Lung microvascular endothelial cell (primary cell): ENCODE measurements around the gene BCAT1. TPM values are rescaled to one million over a fixed set of nuclear protein-coding genes. Genes with fewer than 3 reads are reported as not detected.
"Not testable (repeated sequence)": the region's sequence is repeated elsewhere in the genome, so short reads cannot be mapped to it uniquely, and the experiment has no call there.

Source experiments
- DNase-seq, 2 donors: peaks; one replicate each; pipeline versions ENCODE4 v3.0.0 to v3.0.0-alpha.2; 2010; ENCODE audit warnings: low read depth in 2 of 2
- total RNA-seq: library from RNA; depleted of rRNA; stranded (reverse); fragments of >200 nt; gene quantifications from 2 replicates; pipeline ENCODE4 v1.2.1, GENCODE V29; 2014

The BCAT1 gene
- total RNA-seq, 1 donor from 2014 or later: 68.3 TPM

- DNase-seq: peak; percentile 75
Measured at GRCh38 chr12:24960222-24960855, 11.4 kb upstream of the BCAT1 start.

DNA sequence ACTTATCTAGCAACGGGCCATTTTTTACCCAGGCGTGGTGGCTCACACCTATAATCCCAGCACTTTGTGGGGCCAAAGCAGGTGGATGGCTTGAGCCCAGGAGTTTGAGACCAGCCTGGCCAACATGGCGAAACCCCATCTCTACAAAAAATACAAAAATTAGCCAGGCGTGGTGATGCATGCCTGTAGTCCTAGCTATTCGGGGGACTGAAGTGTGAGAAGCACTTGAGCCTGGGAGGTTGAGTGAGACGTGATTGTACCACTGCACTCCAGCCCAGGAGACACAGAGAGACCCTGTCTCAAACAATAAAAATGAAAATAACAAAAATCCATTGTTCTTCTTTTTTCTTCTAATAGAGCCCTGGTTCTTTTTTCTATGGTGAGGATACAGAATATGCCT lies 7.5 kb upstream of the BCAT1 start:
- DNase-seq: not testable (repeated sequence)

GRCh38 chr12:24955853-24956252 lies 7.0 kb upstream of the BCAT1 start:
- no peak for DNase-seq

- DNase-seq: no peak
Measured at GRCh38 chr12:24955389-24955788, 6.5 kb upstream of the BCAT1 start.

- DNase-seq: no peak
Measured at GRCh38 chr12:24954261-24954660, 5.4 kb upstream of the BCAT1 start.

DNA sequence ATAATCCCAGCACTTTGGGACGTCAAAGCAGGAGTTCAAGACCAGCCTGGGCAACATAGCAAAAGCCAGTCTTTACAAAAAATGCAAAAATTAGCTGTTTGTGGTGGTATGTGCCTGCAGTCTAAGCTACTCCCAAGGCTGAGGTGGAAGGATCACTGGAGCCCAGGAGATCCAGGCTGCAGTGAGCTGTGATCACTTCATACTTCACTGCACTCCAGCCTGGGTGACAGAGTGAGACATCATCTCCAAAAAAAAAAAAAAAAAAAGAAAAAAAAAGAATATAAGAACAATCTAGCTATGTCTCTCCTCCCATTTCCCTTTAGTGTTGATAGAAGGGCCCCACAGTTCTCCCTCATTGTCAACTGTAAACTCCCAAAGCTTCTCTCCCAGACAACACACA lies 3.5 kb upstream of the BCAT1 start:
- no peak for DNase-seq

- no peak for DNase-seq
Measured at GRCh38 chr12:24950231-24950834, 1.4 kb upstream of the BCAT1 start.

- DNase-seq: peak; percentile 65 to 67
Measured at GRCh38 chr12:24948420-24948756, 513 bp downstream of the BCAT1 start.

- DNase-seq: peak; percentile 42 to 52
Measured at GRCh38 chr12:24947541-24948419, 1.1 kb downstream of the BCAT1 start.

- DNase-seq: no peak
Measured at GRCh38 chr12:24945845-24946244, 3.1 kb downstream of the BCAT1 start.

DNA sequence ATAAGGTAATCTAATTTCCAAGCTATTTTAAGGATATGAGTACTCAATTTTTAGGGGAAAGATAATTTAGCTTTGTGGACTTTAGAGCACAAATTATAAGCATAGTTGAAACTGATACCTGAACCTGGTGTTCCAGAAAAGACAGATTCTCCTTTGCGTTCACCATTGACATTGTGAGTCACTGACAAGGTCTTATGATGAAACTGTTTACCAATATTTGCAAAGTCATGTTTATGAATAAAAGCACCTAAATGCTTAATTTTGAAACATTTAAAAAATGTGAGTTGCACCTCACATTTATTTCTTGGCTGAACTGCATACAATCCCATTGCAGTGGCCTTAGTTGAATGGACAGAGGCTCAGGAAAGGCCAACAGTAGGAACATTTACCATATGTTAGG lies 3.9 kb downstream of the BCAT1 start:
- no peak for DNase-seq

- DNase-seq: no peak
Measured at GRCh38 chr12:24944601-24944975, 4.3 kb downstream of the BCAT1 start.

- peak; percentile 58 to 76 for DNase-seq
Measured at GRCh38 chr12:24943947-24944600, 4.8 kb downstream of the BCAT1 start.

GRCh38 chr12:24940157-24940556 lies 8.7 kb downstream of the BCAT1 start:
- no peak for DNase-seq

DNA sequence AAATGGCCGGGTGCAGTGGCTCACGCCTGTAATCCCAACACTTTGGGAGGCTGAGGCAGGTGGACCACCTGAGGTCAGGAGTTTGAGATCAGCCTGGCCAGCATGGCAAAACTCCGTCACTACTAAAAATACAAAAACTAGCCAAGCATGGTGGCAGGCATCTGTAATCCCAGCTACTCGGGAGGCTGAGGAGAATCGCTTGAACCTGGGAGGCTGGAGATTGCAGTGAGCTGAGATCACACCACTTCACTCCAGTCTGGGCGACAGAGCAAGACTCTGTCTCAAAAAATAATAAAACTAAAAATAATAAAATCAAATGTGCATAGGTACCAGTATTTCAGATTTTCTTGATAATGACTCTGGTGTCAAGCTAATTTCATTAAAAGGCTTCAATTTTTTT lies 9.3 kb downstream of the BCAT1 start:
- not testable (repeated sequence) for DNase-seq

- DNase-seq: no peak
Measured at GRCh38 chr12:24938341-24938740, 10.6 kb downstream of the BCAT1 start.

GRCh38 chr12:24937553-24938244 lies 11.2 kb downstream of the BCAT1 start:
- peak in 1 of 2 donors; percentile 29 for DNase-seq

- no peak for DNase-seq
Measured at GRCh38 chr12:24933694-24934407, 15.1 kb downstream of the BCAT1 start.

- peak in 1 of 2 donors; percentile 14 for DNase-seq
Measured at GRCh38 chr12:24931666-24932405, 17.1 kb downstream of the BCAT1 start.

DNA sequence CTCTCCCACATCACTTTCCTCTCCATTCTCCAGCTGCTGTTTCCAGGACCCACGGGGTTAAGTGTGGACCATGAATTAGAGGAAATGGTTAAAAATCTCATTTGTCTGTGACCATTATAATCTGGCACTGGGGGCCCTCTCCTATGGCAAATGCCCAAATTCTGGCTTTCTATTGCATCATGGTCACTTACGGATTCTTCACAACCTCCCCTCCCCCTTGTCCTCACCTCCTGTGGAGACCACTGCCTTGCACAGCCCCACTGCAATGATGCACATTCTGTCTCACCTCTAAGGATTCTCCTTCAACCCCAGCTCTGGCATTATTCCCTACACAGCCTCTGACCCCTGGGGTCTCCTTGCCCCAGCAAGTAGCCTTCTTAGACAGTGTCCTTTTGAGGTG lies 18.9 kb downstream of the BCAT1 start:
- DNase-seq: peak in 1 of 2 donors; percentile 26
